Body of pancreas (tissue), 4 donors: Measurements from ENCODE around the gene MTM1. TPM values are rescaled to one million over a fixed set of nuclear protein-coding genes. Genes with fewer than 3 reads are reported as not detected.

Experiments used
- ATAC-seq: fragments of 150-250 bp; one replicate; pipeline ENCODE4 v1.9.1; 2016
- DNase-seq, 4 donors: peaks; one replicate each; pipeline ENCODE4 v3.0.0-alpha.2; 2019
- H3K27ac ChIP-seq, 4 donors: fragments of 200-600 bp; sonication (generic); 1 replicate in 3 of 4; 2 replicates in 1 of 4; pipeline versions ENCODE4 v1.5.1 to v1.6.1; 2016 to 2019; ENCODE audit warnings: mild to moderate bottlenecking in 1 of 4, mixed read lengths in 1 of 4, moderate library complexity in 1 of 4
- H3K27me3 ChIP-seq, 2 donors: fragments of 200-600 bp; sonication (generic); one replicate each; pipeline ENCODE4 v1.6.0; 2016; ENCODE audit warnings: mild to moderate bottlenecking in 1 of 2
- H3K36me3 ChIP-seq, 2 donors: fragments of 200-600 bp; sonication (generic); replicated peaks in 1 of 2; 2 replicates each; pipeline ENCODE4 v1.5.1; 2016; ENCODE audit warnings: low read depth in 2 of 2; ENCODE audit not compliant: insufficient read depth in 1 of 2
- H3K4me1 ChIP-seq: fragments of 200-600 bp; sonication (generic); one replicate; pipeline ENCODE4 v1.6.0; 2016
- H3K4me3 ChIP-seq, 2 donors: fragments of 200-600 bp; sonication (generic); 1 replicate in 1 of 2; 2 replicates in 1 of 2; pipeline ENCODE4 v1.5.1; 2016 to 2019
- H3K9me3 ChIP-seq, 3 donors: fragments of 200-600 bp; sonication (generic); 1 replicate in 2 of 3; 2 replicates in 1 of 3; pipeline ENCODE4 v1.5.1; 2016
- CTCF ChIP-seq, 7 experiments: fragments of 450-650 bp in 4 of 7; fragments of 200-600 bp in 3 of 7; sonication (generic) in 3 of 7; IDR thresholded peaks; one replicate each; pipeline ENCODE4 v1.5.1; 2016 to 2019; ENCODE audit warnings: antibody characterized with exemption in 7 of 7
- POLR2A ChIP-seq, 3 donors: fragments of 450-650 bp; IDR thresholded peaks; one replicate each; pipeline ENCODE4 v1.6.1; 2016; ENCODE audit warnings: antibody characterized with exemption in 3 of 3, mild to moderate bottlenecking in 2 of 3
- WGBS, 2 donors: methylation state at CpG; one replicate each; pipeline ENCODE4 v1.1.5; 2017; 5-methylcytosine and 5-hydroxymethylcytosine counted together
- intact Hi-C: fragments of 100-400 bp; cut with DNase I; formaldehyde crosslinking; loops from one replicate; pipeline ENCODE4 v1.15.1; 2023
- total RNA-seq, 2 donors: library from RNA; depleted of rRNA; stranded (reverse); fragments of >200 nt; gene quantifications; one replicate each; pipeline ENCODE4 v1.1.0, GENCODE V29; 2016

MTM1 gene
- total RNA-seq, 2 donors from 2014 or later: 5.3 to 5.4 TPM

DNA sequence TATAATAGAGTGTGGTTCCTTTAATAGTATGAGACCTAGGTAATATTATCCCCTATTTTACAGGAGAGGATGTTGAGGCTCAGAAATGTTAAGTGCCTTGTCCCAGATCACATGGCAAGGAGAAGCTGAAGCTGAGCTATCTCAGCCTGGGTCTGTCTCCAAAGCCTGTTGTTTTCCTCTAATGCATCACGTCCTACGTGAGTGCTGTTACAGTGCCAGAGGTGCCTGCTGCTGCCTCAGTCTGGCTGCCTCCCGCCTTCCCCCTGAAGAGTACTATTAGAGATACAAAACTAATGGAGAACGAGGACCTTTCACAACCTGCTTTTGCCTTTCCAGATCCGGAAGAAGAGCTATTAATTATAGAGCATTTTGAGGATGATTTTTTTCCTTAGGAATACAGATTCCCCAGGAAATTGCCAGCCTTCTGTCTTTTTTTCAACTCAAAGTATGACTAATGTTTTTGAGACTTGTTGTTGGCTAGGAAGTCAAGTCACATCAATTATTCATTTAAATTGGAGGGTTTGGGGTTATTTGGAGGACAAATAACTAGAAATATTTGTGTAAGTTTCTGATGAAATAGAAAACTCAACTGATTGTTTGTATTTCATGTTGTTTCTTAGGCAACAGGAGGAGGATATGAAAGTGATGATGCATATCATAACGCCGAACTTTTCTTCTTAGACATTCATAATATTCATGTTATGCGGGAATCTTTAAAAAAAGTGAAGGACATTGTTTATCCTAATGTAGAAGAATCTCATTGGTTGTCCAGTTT lies 80.9 kb downstream of the MTM1 start:
- ATAC-seq (no peak), DNase-seq (peak in 2 of 4 donors; percentile 7 to 15)
- no peaks in the 10 kb centered on the region for H3K4me1 ChIP-seq
- H3K4me3 ChIP-seq: no peak overlapping the region
- intact Hi-C loops: no loop called here
- TF ChIP-seq CTCF (IDR thresholded peaks at IDR 0.05): no peak
- no peak for TF ChIP-seq POLR2A (IDR thresholded peaks at IDR 0.05)
- H3K36me3 ChIP-seq: no peaks in the 10 kb centered on the region
- no peaks in the 10 kb centered on the region for H3K9me3 ChIP-seq
- 48 to 53% methylated on average over 8 of the region's 8 CpGs for WGBS, 2 donors
- no peaks in the 10 kb centered on the region for H3K27me3 ChIP-seq
- no peak overlapping the region for H3K27ac ChIP-seq

GRCh38 chrX:150651906-150652305 lies 83.5 kb downstream of the MTM1 start:
- Histone ChIP-seq H3K27me3 (no peaks in the 10 kb centered on the region), H3K9me3 (no peaks in the 10 kb centered on the region), H3K4me3 (no peak overlapping the region), H3K27ac (no peak overlapping the region), H3K36me3 (no peaks in the 10 kb centered on the region), H3K4me1 (no peaks in the 10 kb centered on the region)
- TF ChIP-seq CTCF (IDR thresholded peaks at IDR 0.05) (no peak), POLR2A (IDR thresholded peaks at IDR 0.05) (no peak)
- 97 to 100% methylated on average over 2 of the region's 2 CpGs for WGBS, 2 donors
- no peak for DNase-seq
- ATAC-seq: no peak
- intact Hi-C loops: no loop called here

GRCh38 chrX:150655788-150656187 lies 87.4 kb downstream of the MTM1 start:
- Histone ChIP-seq H3K9me3 (no peaks in the 10 kb centered on the region), H3K4me3 (no peak overlapping the region), H3K4me1 (no peaks in the 10 kb centered on the region), H3K27me3 (no peaks in the 10 kb centered on the region), H3K27ac (no peak overlapping the region), H3K36me3 (no peaks in the 10 kb centered on the region)
- DNase-seq (no peak), ATAC-seq (no peak)
- 13 to 37% methylated on average over 2 of the region's 2 CpGs for WGBS, 2 donors
- intact Hi-C loops: no loop called here
- TF ChIP-seq CTCF (IDR thresholded peaks at IDR 0.05) (no peak), POLR2A (IDR thresholded peaks at IDR 0.05) (no peak)

GRCh38 chrX:150663073-150663472 lies 94.7 kb downstream of the MTM1 start:
- intact Hi-C loops: no loop called here
- 51 to 52% methylated on average over 2 of the region's 2 CpGs for WGBS, 2 donors
- H3K36me3 ChIP-seq: no peaks in the 10 kb centered on the region
- no peak for DNase-seq
- no peak overlapping the region for H3K4me3 ChIP-seq
- no peaks in the 10 kb centered on the region for H3K9me3 ChIP-seq
- ATAC-seq: no peak
- peaks cover 29% of the 10 kb centered on the region for H3K4me1 ChIP-seq
- no peaks in the 10 kb centered on the region for H3K27me3 ChIP-seq
- TF ChIP-seq POLR2A (IDR thresholded peaks at IDR 0.05) (no peak), CTCF (IDR thresholded peaks at IDR 0.05) (no peak)
- no peak overlapping the region for H3K27ac ChIP-seq

DNA sequence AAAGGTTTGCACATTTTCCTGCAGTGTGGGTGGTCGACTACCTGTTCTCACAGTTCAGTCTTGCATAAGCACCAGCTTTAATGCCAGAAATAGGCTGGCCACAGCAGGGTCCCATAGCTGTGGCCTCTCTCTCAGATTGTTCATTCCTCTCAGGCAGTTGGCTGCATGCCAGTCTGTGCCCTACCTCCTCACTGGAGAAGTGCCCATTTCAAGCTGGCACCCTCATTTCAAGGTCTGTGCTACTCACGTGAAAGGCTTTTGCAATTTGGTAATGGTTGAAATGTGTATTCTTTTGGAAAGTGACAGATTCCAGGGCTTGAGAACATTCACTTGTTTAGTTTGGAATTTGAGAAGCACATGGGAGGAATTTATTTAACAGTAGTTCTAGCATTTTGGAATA lies 95.9 kb downstream of the MTM1 start:
- WGBS, 2 donors: 6 to 25% methylated on average over 1 to 2 of the region's 2 CpGs
- peak; percentile 88 for ATAC-seq

More for the DNA sequence above, 95.9 kb downstream of the MTM1 start:
- Histone ChIP-seq H3K27ac (peak overlapping the region in 3 of 4 donors; percentile 15 to 59 (median 30)), H3K4me1 (peaks cover 29% of the 10 kb centered on the region), H3K4me3 (no peak overlapping the region), H3K27me3 (no peaks in the 10 kb centered on the region), H3K9me3 (no peaks in the 10 kb centered on the region), H3K36me3 (no peaks in the 10 kb centered on the region)
- no peak for TF ChIP-seq POLR2A (IDR thresholded peaks at IDR 0.05)
- no peak for TF ChIP-seq CTCF (IDR thresholded peaks at IDR 0.05)
- DNase-seq: peak; percentile 78 to 91 (median 87)
- intact Hi-C loops: no loop called here
